SK-N-SH (cell line): Measurements from ENCODE around the gene TREM1. TPM values are rescaled to one million over a fixed set of nuclear protein-coding genes. Genes with fewer than 3 reads are reported as not detected.

Experiments
- CTCF ChIA-PET: fragments of 300-600, 350-600 bp; formaldehyde crosslinking; extraction: SDS; loops from one replicate; lab custom pipeline; 2021; lab: Yijun Ruan, JAX
- POLR2A ChIA-PET: fragments of 350-600 bp; sonication (Branson Sonifier 250); formaldehyde crosslinking; extraction: SDS; loops from one replicate; lab custom pipeline; 2020; ENCODE audit warnings: antibody characterized with exemption, inconsistent platforms; lab: Yijun Ruan, JAX
- DNase-seq: peaks from one replicate; pipeline ENCODE4 v3.0.0; 2012
- H2AFZ ChIP-seq: fragments of 200-600 bp; sonication (generic); 2 replicates; pipeline ENCODE4 v1.8.1; 2016; ENCODE audit warnings: antibody characterized with exemption, mild to moderate bottlenecking, low read depth
- H3F3A ChIP-seq: fragments of 200-600 bp; sonication (generic); replicated peaks from 2 replicates; pipeline ENCODE3; 2016; ENCODE audit warnings: antibody characterized with exemption, mild to moderate bottlenecking; ENCODE audit not compliant: insufficient read depth
- H3K27ac ChIP-seq, 2 experiments: fragments of 200-500 bp in 1 of 2; fragments of 200-600 bp in 1 of 2; sonication (Bioruptor generic) in 1 of 2; sonication (generic), shearing (Covaris generic) in 1 of 2; 2 replicates each; pipeline versions ENCODE4 v1.5.1 to v1.6.1; 2014 to 2016; ENCODE audit warnings: low read depth in 2 of 2, inconsistent platforms in 1 of 2, low read length in 1 of 2, mild to moderate bottlenecking in 1 of 2, mixed read lengths in 1 of 2
- H3K27me3 ChIP-seq: fragments of 200-600 bp; sonication (generic), shearing (Covaris generic); 2 replicates; pipeline ENCODE4 v1.6.1; 2016; ENCODE audit warnings: mixed run types; ENCODE audit not compliant: insufficient read depth
- H3K36me3 ChIP-seq, 2 experiments: fragments of 200-500 bp in 1 of 2; fragments of 200-600 bp in 1 of 2; sonication (Bioruptor generic) in 1 of 2; sonication (generic) in 1 of 2; replicated peaks in 1 of 2; 2 replicates each; pipeline versions ENCODE3 to v1.5.1; 2014 to 2016; ENCODE audit warnings: low read length in 1 of 2, mild to moderate bottlenecking in 1 of 2; ENCODE audit not compliant: insufficient read depth in 2 of 2, control insufficient read depth in 1 of 2
- H3K4me1 ChIP-seq, 2 experiments: fragments of 200-500 bp in 1 of 2; fragments of 200-600 bp in 1 of 2; sonication (Bioruptor generic) in 1 of 2; sonication (generic), shearing (Covaris generic) in 1 of 2; 2 replicates each; pipeline versions ENCODE4 v1.5.1 to v1.6.1; 2014 to 2016; ENCODE audit warnings: low read depth in 1 of 2, low read length in 1 of 2, mixed run types in 1 of 2; ENCODE audit not compliant: insufficient read depth in 2 of 2, control insufficient read depth in 1 of 2
- H3K4me2 ChIP-seq: fragments of 200-600 bp; sonication (generic), shearing (Covaris generic); 2 replicates; pipeline ENCODE4 v1.6.1; 2017; ENCODE audit warnings: mixed run types
- H3K4me3 ChIP-seq, 2 experiments: fragments of 200-500 bp in 1 of 2; fragments of 200-600 bp in 1 of 2; sonication (Bioruptor generic) in 1 of 2; sonication (generic), shearing (Covaris generic) in 1 of 2; 2 replicates each; pipeline versions ENCODE4 v1.5.1 to v1.8.1; 2014 to 2016; ENCODE audit warnings: low read depth in 2 of 2, inconsistent platforms in 1 of 2, low read length in 1 of 2, mild to moderate bottlenecking in 1 of 2, mixed read lengths in 1 of 2, moderate library complexity in 1 of 2
- H3K79me2 ChIP-seq: fragments of 200-600 bp; sonication (generic); 2 replicates; pipeline ENCODE4 v1.8.1; 2017; ENCODE audit warnings: mild to moderate bottlenecking; ENCODE audit not compliant: insufficient read depth
- H3K9ac ChIP-seq: fragments of 200-600 bp; sonication (generic); 2 replicates; pipeline ENCODE4 v1.6.1; 2017; ENCODE audit warnings: mixed run types
- H3K9me2 ChIP-seq: fragments of 200-600 bp; sonication (generic); 2 replicates; pipeline ENCODE4 v1.6.1; 2017; ENCODE audit warnings: mixed run types
- H3K9me3 ChIP-seq: fragments of 200-600 bp; sonication (generic); 2 replicates; pipeline ENCODE4 v1.6.1; 2017; ENCODE audit warnings: mixed run types, mild to moderate bottlenecking, moderate library complexity
- H4K20me1 ChIP-seq: fragments of 200-600 bp; sonication (generic); 2 replicates; pipeline ENCODE4 v1.6.1; 2017; ENCODE audit warnings: mild to moderate bottlenecking, mixed run types; ENCODE audit not compliant: insufficient read depth
- ELF1 ChIP-seq: IDR thresholded peaks from 2 replicates; pipeline ENCODE4 v1.4.0; 2012
- MEF2A ChIP-seq: IDR thresholded peaks from 2 replicates; pipeline ENCODE4 v1.4.0; 2012; ENCODE audit warnings: low read depth, borderline replicate concordance
- NFIC ChIP-seq: IDR thresholded peaks from 2 replicates; pipeline ENCODE4 v1.4.0; 2012; ENCODE audit warnings: borderline replicate concordance
- PBX3 ChIP-seq: IDR thresholded peaks from 2 replicates; pipeline ENCODE4; 2012
- POLR2AphosphoS5 ChIP-seq: IDR thresholded peaks from 2 replicates; pipeline ENCODE4 v1.6.1; 2012; ENCODE audit warnings: low read depth, low read length
- RAD21 ChIP-seq: IDR thresholded peaks from 2 replicates; pipeline ENCODE4 v1.6.1; 2012; ENCODE audit warnings: mild to moderate bottlenecking, low read length
- RCOR1 ChIP-seq: fragments of 150-350 bp; IDR thresholded peaks from 2 replicates; pipeline ENCODE4 v1.6.1; 2017; ENCODE audit warnings: antibody characterized with exemption, low read length
- RXRA ChIP-seq: IDR thresholded peaks from 2 replicates; pipeline ENCODE4 v1.4.0; 2012; ENCODE audit warnings: low read depth, mild to moderate bottlenecking, borderline replicate concordance
- TCF12 ChIP-seq: IDR thresholded peaks from 2 replicates; pipeline ENCODE4 v1.4.0; 2012
- TEAD4 ChIP-seq: IDR thresholded peaks from 2 replicates; pipeline ENCODE4 v1.4.0; 2012; ENCODE audit warnings: mild to moderate bottlenecking, borderline replicate concordance; ENCODE audit not compliant: insufficient read depth
- WGBS: methylation state at CpG from one replicate; pipeline ENCODE4 v1.1.6; 2017; ENCODE audit warnings: low lambda C conversion rate; 5-methylcytosine and 5-hydroxymethylcytosine counted together
- polyA plus RNA-seq, 3 experiments: library from polyadenylated mRNA; depleted of rRNA; stranded (reverse); fragments of >200 nt; gene quantifications; 2 replicates each; pipeline ENCODE4 v1.2.3, GENCODE V29; 2012

The TREM1 gene
- polyA plus RNA-seq, 1 of the 3 experiments (the other 2 are of a cell fraction): not detected

GRCh38 chr6:41334482-41335040, 48.1 kb upstream of the TREM1 start:
- H3K27ac ChIP-seq: no peak overlapping the region
- H3K9me3 ChIP-seq: no peaks in the 10 kb centered on the region
- CTCF ChIA-PET: interaction anchor here (0.7 to 9.7 kb wide), 11 partner anchors 8 to 38 kb away, joined by 3 to 80 read pairs (median 4); no protein-coding TSS in a partner anchor
- H4K20me1 ChIP-seq: no peaks in the 10 kb centered on the region
- peak; percentile 41 for DNase-seq
- peaks cover 9% of the 10 kb centered on the region for H3K27me3 ChIP-seq
- H3F3A ChIP-seq: no peaks in the 10 kb centered on the region
- no peak overlapping the region for H2AFZ ChIP-seq
- POLR2A ChIA-PET: no interaction called here
- TF ChIP-seq RAD21: peak; percentile 24; the same call in 1 of the 2 replicates
- no peak for TF ChIP-seq RCOR1
- no peaks in the 10 kb centered on the region for H3K79me2 ChIP-seq
- H3K9ac ChIP-seq: no peak overlapping the region
- H3K9me2 ChIP-seq: no peaks in the 10 kb centered on the region
- H3K36me3 ChIP-seq: no peaks in the 10 kb centered on the region
- no peak overlapping the region for H3K4me3 ChIP-seq
- H3K4me2 ChIP-seq: no peak overlapping the region
- 65% methylated on average over 11 of the region's 11 CpGs for WGBS
- peaks cover 0 to 7% of the 10 kb centered on the region in 2 experiments; a peak in 2 of 4 replicates for H3K4me1 ChIP-seq

- Histone ChIP-seq H3K27ac (no peak overlapping the region), H4K20me1 (no peaks in the 10 kb centered on the region), H3K79me2 (no peaks in the 10 kb centered on the region), H3K36me3 (no peaks in the 10 kb centered on the region), H3K4me3 (no peak overlapping the region), H2AFZ (no peak overlapping the region), H3K4me1 (peaks cover 0 to 7% of the 10 kb centered on the region in 2 experiments; a peak in 2 of 4 replicates), H3K9me2 (no peaks in the 10 kb centered on the region), H3F3A (no peaks in the 10 kb centered on the region), H3K9me3 (no peaks in the 10 kb centered on the region), H3K4me2 (no peak overlapping the region), H3K9ac (no peak overlapping the region), H3K27me3 (peaks cover 6% of the 10 kb centered on the region)
- no peak for TF ChIP-seq RCOR1
- no peak for TF ChIP-seq TCF12
- no peak for TF ChIP-seq NFIC
- no peak for TF ChIP-seq POLR2AphosphoS5
- no peak for TF ChIP-seq RXRA
- no peak for TF ChIP-seq RAD21
- no peak for TF ChIP-seq MEF2A
- no peak for TF ChIP-seq TEAD4
- POLR2A ChIA-PET: no interaction called here
- no peak for DNase-seq
- CTCF ChIA-PET: interaction anchor here (0.6 to 9.7 kb wide), 7 partner anchors 13 to 350 kb away, joined by 3 to 80 read pairs (median 5); no protein-coding TSS in a partner anchor
- WGBS: 17% methylated on average over 4 of the region's 4 CpGs
These were observed 46.6 kb upstream of the TREM1 start for GRCh38 chr6:41332842-41333736.

- Histone ChIP-seq H3K79me2 (no peaks in the 10 kb centered on the region), H3K9me2 (no peaks in the 10 kb centered on the region), H4K20me1 (no peaks in the 10 kb centered on the region), H3K27me3 (no peaks in the 10 kb centered on the region; the same call in 1 of the 2 replicates), H3K4me1 (peaks cover 0 to 7% of the 10 kb centered on the region in 2 experiments; a peak in 2 of 4 replicates), H3K27ac (no peak overlapping the region), H3K9ac (no peak overlapping the region), H3K36me3 (no peaks in the 10 kb centered on the region), H3F3A (no peaks in the 10 kb centered on the region), H3K4me2 (no peak overlapping the region), H3K9me3 (no peaks in the 10 kb centered on the region), H3K4me3 (no peak overlapping the region), H2AFZ (no peak overlapping the region)
- CTCF ChIA-PET: interaction anchor here (0.9 to 9.7 kb wide), 5 partner anchors 13 to 93 kb away, joined by 3 to 80 read pairs (median 6); no protein-coding TSS in a partner anchor
- POLR2A ChIA-PET: no interaction called here
- DNase-seq: no peak
- 19% methylated on average over 7 of the region's 8 CpGs for WGBS
- TF ChIP-seq ELF1: no peak
- TF ChIP-seq PBX3: no peak
- no peak for TF ChIP-seq RAD21
These were observed 45.8 kb upstream of the TREM1 start for GRCh38 chr6:41332241-41332640.
